Progenitor cell of endocrine pancreas (in vitro differentiated cells): ENCODE results near the gene EML5. TPM values are rescaled to one million over a fixed set of nuclear protein-coding genes. Genes with fewer than 3 reads are reported as not detected.
A peak's percentile ranks its signal among the peaks of the same experiment; 100 is the strongest.

Experiments
- DNase-seq: peaks from one replicate; pipeline ENCODE4 v3.0.0; 2021; ENCODE audit warnings: low spot score; ENCODE audit not compliant: unreplicated experiment
- H3K27ac Mint-ChIP-seq: 2 replicates; pipeline ENCODE4 v1.8.0; 2021; ENCODE audit warnings: mild to moderate bottlenecking, moderate library complexity, mixed read lengths
- H3K27me3 Mint-ChIP-seq: 2 replicates; pipeline ENCODE4 v1.8.0; 2021; ENCODE audit warnings: mixed read lengths
- H3K36me3 Mint-ChIP-seq: 2 replicates; pipeline ENCODE4 v1.8.0; 2022; ENCODE audit warnings: mixed read lengths; ENCODE audit not compliant: insufficient read depth
- H3K4me1 Mint-ChIP-seq: 2 replicates; pipeline ENCODE4 v1.8.0; 2021; ENCODE audit warnings: low read depth, mixed read lengths
- H3K4me3 Mint-ChIP-seq: 2 replicates; pipeline ENCODE4 v1.8.0; 2021; ENCODE audit warnings: low read depth, mild to moderate bottlenecking, moderate library complexity, mixed read lengths
- H3K9me3 Mint-ChIP-seq: 2 replicates; pipeline ENCODE4 v1.8.0; 2021; ENCODE audit warnings: low read depth, mixed read lengths
- total RNA-seq: library from RNA; stranded (reverse); gene quantifications from 2 replicates; pipeline ENCODE4 v1.2.1, GENCODE V29; 2021
- TF ChIP-seq, protein P1 (sequence below): fragments of 200-600 bp; sonication (generic); IDR thresholded peaks from one replicate; pipeline ENCODE4 v1.5.0; 2021; ENCODE audit warnings: antibody characterized with exemption, mild to moderate bottlenecking; ENCODE audit not compliant: unreplicated experiment

The EML5 gene
- total RNA-seq, 1 donor from 2014 or later, result 6.0 TPM

DNA sequence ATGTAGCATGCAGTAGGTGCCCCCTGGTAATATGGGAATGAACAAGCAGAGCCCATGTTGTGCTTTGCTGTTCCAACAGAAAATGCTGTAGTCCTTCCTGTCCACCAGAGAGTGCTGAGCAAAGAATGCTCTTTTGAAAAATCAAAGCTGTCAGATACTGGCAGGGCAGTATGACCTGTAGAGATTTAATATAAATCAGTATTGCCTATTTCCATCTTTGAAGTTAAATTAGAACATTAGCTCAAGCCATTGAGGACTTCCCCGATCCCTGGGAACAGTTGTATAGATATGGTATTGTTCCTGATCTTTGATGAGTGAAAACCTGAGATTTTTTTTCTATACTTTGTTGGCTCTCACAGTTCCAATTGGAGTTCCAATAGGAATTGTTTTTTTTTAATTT lies 44.7 kb upstream of the EML5 start:
- TF ChIP-seq, protein P1, sequence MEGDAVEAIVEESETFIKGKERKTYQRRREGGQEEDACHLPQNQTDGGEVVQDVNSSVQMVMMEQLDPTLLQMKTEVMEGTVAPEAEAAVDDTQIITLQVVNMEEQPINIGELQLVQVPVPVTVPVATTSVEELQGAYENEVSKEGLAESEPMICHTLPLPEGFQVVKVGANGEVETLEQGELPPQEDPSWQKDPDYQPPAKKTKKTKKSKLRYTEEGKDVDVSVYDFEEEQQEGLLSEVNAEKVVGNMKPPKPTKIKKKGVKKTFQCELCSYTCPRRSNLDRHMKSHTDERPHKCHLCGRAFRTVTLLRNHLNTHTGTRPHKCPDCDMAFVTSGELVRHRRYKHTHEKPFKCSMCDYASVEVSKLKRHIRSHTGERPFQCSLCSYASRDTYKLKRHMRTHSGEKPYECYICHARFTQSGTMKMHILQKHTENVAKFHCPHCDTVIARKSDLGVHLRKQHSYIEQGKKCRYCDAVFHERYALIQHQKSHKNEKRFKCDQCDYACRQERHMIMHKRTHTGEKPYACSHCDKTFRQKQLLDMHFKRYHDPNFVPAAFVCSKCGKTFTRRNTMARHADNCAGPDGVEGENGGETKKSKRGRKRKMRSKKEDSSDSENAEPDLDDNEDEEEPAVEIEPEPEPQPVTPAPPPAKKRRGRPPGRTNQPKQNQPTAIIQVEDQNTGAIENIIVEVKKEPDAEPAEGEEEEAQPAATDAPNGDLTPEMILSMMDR, result no peak
- Mint-ChIP-seq H3K27me3 (no peaks in the 10 kb centered on the region), H3K27ac (no peak overlapping the region), H3K4me1 (peaks cover 17% of the 10 kb centered on the region), H3K9me3 (no peaks in the 10 kb centered on the region), H3K4me3 (no peak overlapping the region), H3K36me3 (peaks cover 4% of the 10 kb centered on the region)
- DNase-seq, result no peak

DNA sequence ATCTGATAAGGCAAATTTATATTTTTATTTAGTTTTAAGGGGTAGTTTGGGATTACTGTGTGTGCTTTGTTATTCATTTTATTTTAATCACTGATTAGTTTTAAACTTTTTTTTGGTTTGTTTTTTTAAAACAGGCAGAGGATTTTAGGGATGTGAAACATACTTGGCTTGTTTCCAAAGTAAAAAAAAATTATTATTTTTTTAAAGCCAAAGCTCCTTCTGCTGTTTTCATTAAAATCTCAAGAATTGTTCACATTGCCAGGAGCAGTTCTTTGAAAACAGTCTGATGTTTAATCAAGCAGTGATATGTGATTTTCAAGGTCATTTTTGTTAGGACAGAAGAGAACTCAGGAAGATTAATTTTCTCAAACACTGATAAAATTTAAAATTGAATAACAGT lies 42.9 kb upstream of the EML5 start:
- TF ChIP-seq, protein P1, result no peak
- no peaks in the 10 kb centered on the region for H3K27me3 Mint-ChIP-seq
- no peak overlapping the region for H3K27ac Mint-ChIP-seq
- no peak overlapping the region for H3K4me3 Mint-ChIP-seq
- no peak for DNase-seq
- H3K4me1 Mint-ChIP-seq, result peaks cover 19% of the 10 kb centered on the region
- H3K9me3 Mint-ChIP-seq, result no peaks in the 10 kb centered on the region
- H3K36me3 Mint-ChIP-seq, result peaks cover 6% of the 10 kb centered on the region

DNA sequence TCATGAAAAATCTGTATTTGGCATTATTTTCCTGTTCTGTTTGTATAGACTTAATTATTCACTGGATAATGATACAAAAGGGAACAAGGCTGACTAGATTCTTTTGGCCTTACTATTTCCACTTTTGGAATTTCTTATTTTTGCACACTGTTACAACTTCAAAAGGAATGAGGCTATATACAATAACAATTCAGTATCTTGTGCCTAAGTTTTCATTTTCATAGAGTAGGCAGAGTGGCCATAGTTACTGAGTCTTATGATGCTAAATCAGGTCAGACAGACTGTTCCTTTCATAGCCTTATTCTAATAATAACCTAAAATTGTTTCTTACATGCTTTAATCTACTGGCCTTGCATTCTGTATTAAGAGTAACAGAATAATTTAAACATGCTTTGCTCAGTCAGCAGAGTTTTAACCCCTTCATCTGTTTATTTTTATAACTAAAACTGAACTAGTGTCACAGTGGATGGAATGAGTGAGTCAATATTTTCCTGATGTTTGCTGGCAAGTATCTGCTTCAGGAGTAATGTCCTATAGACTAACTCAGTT lies 42.2 kb upstream of the EML5 start:
- H3K36me3 Mint-ChIP-seq, result peaks cover 6% of the 10 kb centered on the region
- TF ChIP-seq, protein P1, result no peak
- H3K27me3 Mint-ChIP-seq, result no peaks in the 10 kb centered on the region
- DNase-seq, result no peak
- peaks cover 19% of the 10 kb centered on the region for H3K4me1 Mint-ChIP-seq
- H3K27ac Mint-ChIP-seq, result no peak overlapping the region
- no peaks in the 10 kb centered on the region for H3K9me3 Mint-ChIP-seq
- H3K4me3 Mint-ChIP-seq, result no peak overlapping the region

DNA sequence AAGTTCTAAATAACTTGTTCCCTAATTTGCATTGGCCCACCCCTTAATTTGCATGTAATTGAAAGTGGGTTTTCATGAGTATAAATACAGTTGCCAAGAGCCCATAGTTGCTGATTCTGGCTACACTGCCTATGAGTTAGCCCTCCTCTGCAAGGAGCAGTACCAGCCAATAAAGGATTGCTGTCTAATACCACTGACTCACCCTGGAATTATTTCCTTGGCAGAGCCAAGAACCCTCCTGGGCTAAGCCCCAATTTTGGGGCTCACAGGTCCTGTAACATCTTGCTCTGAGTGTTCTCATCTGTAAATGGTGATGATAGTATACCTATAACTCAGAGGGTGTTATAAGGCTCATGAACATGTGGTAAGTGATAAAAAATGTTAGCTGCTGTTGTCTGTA lies 38.5 kb upstream of the EML5 start:
- peaks cover 6% of the 10 kb centered on the region for H3K36me3 Mint-ChIP-seq
- DNase-seq, result no peak
- TF ChIP-seq, protein P1, result no peak
- no peaks in the 10 kb centered on the region for H3K27me3 Mint-ChIP-seq
- H3K4me1 Mint-ChIP-seq, result peaks cover 33% of the 10 kb centered on the region
- no peaks in the 10 kb centered on the region for H3K9me3 Mint-ChIP-seq
- H3K27ac Mint-ChIP-seq, result no peak overlapping the region
- H3K4me3 Mint-ChIP-seq, result no peak overlapping the region

DNA sequence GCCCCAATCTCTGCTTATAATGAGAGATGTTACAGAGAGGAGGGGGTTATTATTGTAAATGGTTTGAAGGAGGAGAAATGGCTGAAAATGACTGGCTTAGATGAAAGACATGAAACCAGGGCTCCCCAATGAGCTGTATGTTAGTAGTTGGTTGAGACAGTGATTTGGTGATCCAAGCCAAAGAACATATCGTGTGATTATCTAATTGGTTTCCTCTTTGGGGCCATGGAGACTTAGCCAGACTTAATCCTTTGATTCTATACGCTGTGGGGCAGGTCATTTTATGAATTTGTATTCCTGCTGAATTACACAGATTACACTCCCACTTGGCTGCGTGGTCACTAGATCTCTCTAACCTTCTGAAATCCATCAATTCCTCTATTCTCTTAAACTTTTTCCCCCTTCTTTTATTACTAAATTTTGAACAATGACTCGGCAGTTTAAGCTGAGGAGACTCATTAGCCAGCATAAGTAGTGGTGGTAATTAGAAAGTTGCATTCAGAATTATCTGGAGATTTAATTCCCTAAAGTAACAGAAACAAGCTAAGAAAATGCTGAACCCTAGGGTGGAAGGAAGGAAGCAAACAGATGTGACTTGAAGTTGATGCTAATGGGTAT lies 37.0 kb upstream of the EML5 start:
- H3K27ac Mint-ChIP-seq, result peak overlapping the region; percentile 47
- no peaks in the 10 kb centered on the region for H3K27me3 Mint-ChIP-seq
- peaks cover 34% of the 10 kb centered on the region for H3K4me1 Mint-ChIP-seq
- no peaks in the 10 kb centered on the region for H3K9me3 Mint-ChIP-seq
- DNase-seq, result no peak
- peaks cover 6% of the 10 kb centered on the region for H3K36me3 Mint-ChIP-seq
- H3K4me3 Mint-ChIP-seq, result no peak overlapping the region
- TF ChIP-seq, protein P1, result no peak
